H1 (cell line): Measurements from ENCODE around the gene TYW1B. TPM values are rescaled to one million over a fixed set of nuclear protein-coding genes. Genes with fewer than 3 reads are reported as not detected.

ENCODE experiments used
- CTCF ChIA-PET: fragments of 300-600 bp; sonication (Branson Sonifier 250); formaldehyde crosslinking; loops from one replicate; lab custom pipeline; 2021; ENCODE audit not compliant: partially characterized antibody; lab: Charles Lee
- POLR2A ChIA-PET: fragments of 300-600 bp; sonication (Branson Sonifier 250); formaldehyde crosslinking; loops from one replicate; lab custom pipeline; 2021; ENCODE audit warnings: inconsistent platforms; ENCODE audit not compliant: partially characterized antibody; lab: Charles Lee
- DNase-seq, 2 experiments: peaks; one replicate each; pipeline versions ENCODE4 v3.0.0 to v3.0.0-alpha.2; 2010 to 2022; ENCODE audit warnings: low spot score in 2 of 2, low read depth in 1 of 2, mixed read lengths in 1 of 2
- FAIRE-seq: peaks from 2 replicates; lab custom pipeline; 2011; peaks lifted over from hg19 to GRCh38; lab: Jason Lieb, UNC
- H2AFZ ChIP-seq: 2 replicates; pipeline ENCODE4 v1.8.1; 2012; ENCODE audit warnings: low read length, inconsistent platforms
- H2AK5ac ChIP-seq: 2 replicates; pipeline ENCODE4 v1.6.1; 2013; ENCODE audit warnings: low read depth, low read length
- H2BK120ac ChIP-seq: replicated peaks from 2 replicates; pipeline ENCODE3; 2013; ENCODE audit warnings: low read depth, low read length, inconsistent platforms
- H2BK12ac ChIP-seq: 2 replicates; pipeline ENCODE4 v1.6.1; 2013; ENCODE audit warnings: low read depth, low read length
- H2BK15ac ChIP-seq: 2 replicates; pipeline ENCODE4 v1.6.1; 2013; ENCODE audit warnings: low read length
- H2BK20ac ChIP-seq: 2 replicates; pipeline ENCODE4 v1.6.1; 2013; ENCODE audit warnings: low read length
- H2BK5ac ChIP-seq: 2 replicates; pipeline ENCODE4 v1.6.1; 2013; ENCODE audit warnings: low read depth, low read length
- H3K14ac ChIP-seq: 2 replicates; pipeline ENCODE4 v1.6.1; 2013; ENCODE audit warnings: inconsistent platforms; ENCODE audit not compliant: insufficient read length
- H3K18ac ChIP-seq: 2 replicates; pipeline ENCODE4 v1.6.1; 2013; ENCODE audit warnings: low read length; ENCODE audit errors: extremely low read depth
- H3K23ac ChIP-seq: 2 replicates; pipeline ENCODE4 v1.6.1; 2013; ENCODE audit warnings: inconsistent platforms; ENCODE audit not compliant: insufficient read length
- H3K23me2 ChIP-seq: 2 replicates; pipeline ENCODE4 v1.6.1; 2013; ENCODE audit warnings: low read depth, low read length
- H3K27ac ChIP-seq: 2 replicates; pipeline ENCODE4 v1.6.1; 2011; ENCODE audit warnings: low read depth, low read length, inconsistent platforms
- H3K27me3 ChIP-seq, 4 experiments: replicated peaks in 1 of 4; 1 replicate in 1 of 4; 2 replicates in 3 of 4; pipeline versions ENCODE4 v1.6.1 to v1.8.1; 2011 to 2013; ENCODE audit warnings: low read length in 3 of 4, mild to moderate bottlenecking in 3 of 4, inconsistent platforms in 2 of 4, mixed read lengths in 2 of 4, moderate library complexity in 1 of 4; ENCODE audit not compliant: control insufficient read depth in 3 of 4, insufficient read depth in 3 of 4; ENCODE audit errors: extremely low read depth in 1 of 4
- H3K36me3 ChIP-seq, 4 experiments: 2 replicates each; pipeline versions ENCODE4 v1.6.1 to v1.8.1; 2011 to 2013; ENCODE audit warnings: mild to moderate bottlenecking in 4 of 4, low read length in 3 of 4, moderate library complexity in 2 of 4, control low read depth in 1 of 4, inconsistent platforms in 1 of 4; ENCODE audit not compliant: insufficient read depth in 4 of 4, control insufficient read depth in 2 of 4
- H3K4ac ChIP-seq: replicated peaks from 2 replicates; pipeline ENCODE3; 2013; ENCODE audit warnings: low read length, low read depth, mixed read lengths, inconsistent platforms; ENCODE audit not compliant: insufficient read length
- H3K4me1 ChIP-seq, 4 experiments: replicated peaks in 1 of 4; 1 replicate in 1 of 4; 2 replicates in 3 of 4; pipeline versions ENCODE4 v1.6.1 to v1.8.1; 2011 to 2013; ENCODE audit warnings: low read length in 3 of 4, inconsistent platforms in 2 of 4, mixed read lengths in 1 of 4; ENCODE audit not compliant: insufficient read depth in 4 of 4, control insufficient read depth in 3 of 4
- H3K4me2 ChIP-seq, 2 experiments: 2 replicates each; pipeline versions ENCODE4 v1.6.1 to v1.8.1; 2011 to 2013; ENCODE audit warnings: low read depth in 2 of 2, low read length in 2 of 2, control low read depth in 1 of 2, inconsistent platforms in 1 of 2, mild to moderate bottlenecking in 1 of 2; ENCODE audit not compliant: insufficient read depth in 1 of 2
- H3K4me3 ChIP-seq, 4 experiments: fragments of 200-600, 300-600 bp in 1 of 4; sonication (generic), shearing (Covaris generic), sonication (Bioruptor Twin) in 1 of 4; 2 replicates each; pipeline versions ENCODE4 v1.5.1 to v1.8.1; 2011 to 2016; ENCODE audit warnings: low read length in 4 of 4, low read depth in 3 of 4, control low read depth in 2 of 4, inconsistent platforms in 2 of 4, mild to moderate bottlenecking in 2 of 4, mixed read lengths in 1 of 4, moderate library complexity in 1 of 4; ENCODE audit not compliant: insufficient read depth in 2 of 4; ENCODE audit errors: extremely low read depth in 1 of 4
- H3K56ac ChIP-seq: replicated peaks from 2 replicates; pipeline ENCODE3; 2013; ENCODE audit warnings: low read depth, mild to moderate bottlenecking, mixed read lengths, low read length, inconsistent platforms; ENCODE audit not compliant: insufficient read length
- H3K79me1 ChIP-seq: 2 replicates; pipeline ENCODE4 v1.6.1; 2013; ENCODE audit warnings: low read depth, low read length, control low read depth
- H3K79me2 ChIP-seq, 2 experiments: 2 replicates each; pipeline versions ENCODE4 v1.6.1 to v1.8.1; 2012 to 2013; ENCODE audit warnings: low read length in 2 of 2, mild to moderate bottlenecking in 2 of 2, inconsistent platforms in 1 of 2; ENCODE audit not compliant: insufficient read depth in 2 of 2, control insufficient read depth in 1 of 2
- H3K9ac ChIP-seq, 4 experiments: replicated peaks in 1 of 4; 1 replicate in 1 of 4; 2 replicates in 3 of 4; pipeline versions ENCODE4 v1.6.1 to v1.8.1; 2011 to 2013; ENCODE audit warnings: low read depth in 3 of 4, low read length in 3 of 4, control low read depth in 2 of 4, mild to moderate bottlenecking in 2 of 4, moderate library complexity in 2 of 4, inconsistent platforms in 1 of 4; ENCODE audit errors: extremely low read depth in 1 of 4
- H3K9me3 ChIP-seq, 2 experiments: 2 replicates each; pipeline versions ENCODE4 v1.6.1 to v1.8.1; 2012 to 2013; ENCODE audit warnings: mild to moderate bottlenecking in 2 of 2, moderate library complexity in 2 of 2, control low read depth in 1 of 2, inconsistent platforms in 1 of 2, low read depth in 1 of 2, low read length in 1 of 2, mixed read lengths in 1 of 2; ENCODE audit not compliant: insufficient read depth in 2 of 2
- H4K20me1 ChIP-seq, 2 experiments: replicated peaks in 1 of 2; 2 replicates each; pipeline versions ENCODE3 to v1.8.1; 2011 to 2013; ENCODE audit warnings: inconsistent platforms in 2 of 2, low read length in 2 of 2, mild to moderate bottlenecking in 1 of 2; ENCODE audit not compliant: insufficient read depth in 2 of 2, control insufficient read depth in 1 of 2
- H4K5ac ChIP-seq: 2 replicates; pipeline ENCODE4 v1.6.1; 2013; ENCODE audit warnings: low read length, low read depth, mixed read lengths, inconsistent platforms; ENCODE audit not compliant: insufficient read length
- H4K8ac ChIP-seq: 2 replicates; pipeline ENCODE4 v1.8.0; 2013; ENCODE audit warnings: mild to moderate bottlenecking, moderate library complexity, low read length, inconsistent platforms; ENCODE audit not compliant: insufficient read depth; ENCODE audit errors: extremely low read depth
- H4K91ac ChIP-seq: replicated peaks from 2 replicates; pipeline ENCODE3; 2013; ENCODE audit warnings: low read length, mixed read lengths, inconsistent platforms; ENCODE audit not compliant: insufficient read length
- BCL11A ChIP-seq, 2 experiments: IDR thresholded peaks; one replicate each; pipeline ENCODE4 v1.6.1; 2011; ENCODE audit warnings: low read depth in 2 of 2, low read length in 2 of 2, mild to moderate bottlenecking in 2 of 2
- CHD2 ChIP-seq: IDR thresholded peaks from 2 replicates; pipeline ENCODE4 v1.6.1; 2012; ENCODE audit warnings: low read length, improper control_type of control experiment
- EP300 ChIP-seq, 2 experiments: IDR thresholded peaks; 1 replicate in 1 of 2; 2 replicates in 1 of 2; pipeline ENCODE4 v1.6.1; 2011 to 2012; ENCODE audit warnings: low read depth in 2 of 2, low read length in 2 of 2, mild to moderate bottlenecking in 2 of 2, borderline replicate concordance in 1 of 2, inconsistent platforms in 1 of 2, moderate library complexity in 1 of 2
- EZH2 ChIP-seq: fragments of 200-600 bp; sonication (generic); IDR thresholded peaks from 2 replicates; pipeline ENCODE4 v1.7.1; 2012; ENCODE audit warnings: low read depth, mild to moderate bottlenecking, moderate library complexity, low read length, inconsistent platforms; ENCODE audit not compliant: severe bottlenecking
- FOSL1 ChIP-seq: IDR thresholded peaks from 2 replicates; pipeline ENCODE4 v1.6.1; 2011; ENCODE audit warnings: mild to moderate bottlenecking, low read depth, low read length, moderate library complexity; ENCODE audit not compliant: insufficient read depth
- HDAC2 ChIP-seq, 2 experiments: fragments of 300-600 bp in 1 of 2; sonication (generic) in 1 of 2; IDR thresholded peaks; 2 replicates each; pipeline ENCODE4 v1.6.1; 2011 to 2012; ENCODE audit warnings: low read depth in 2 of 2, low read length in 2 of 2, mild to moderate bottlenecking in 2 of 2, moderate library complexity in 2 of 2, borderline replicate concordance in 1 of 2, inconsistent platforms in 1 of 2
- POU5F1 ChIP-seq: IDR thresholded peaks from 2 replicates; pipeline ENCODE4 v1.6.1; 2011; ENCODE audit warnings: low read depth, mild to moderate bottlenecking, low read length, moderate library complexity
- RBBP5 ChIP-seq: IDR thresholded peaks from 2 replicates; pipeline ENCODE4 v1.7.1; 2012; ENCODE audit warnings: low read depth, mild to moderate bottlenecking, inconsistent platforms, low read length, moderate library complexity, borderline replicate concordance
- RFX5 ChIP-seq: IDR thresholded peaks from 2 replicates; pipeline ENCODE4 v1.6.1; 2011; ENCODE audit warnings: low read depth, low read length, improper control_type of control experiment, borderline replicate concordance
- SIN3A ChIP-seq, 2 experiments: IDR thresholded peaks in 1 of 2; conservative IDR thresholded peaks in 1 of 2; 2 replicates each; pipeline ENCODE4 v1.6.1; 2011 to 2012; ENCODE audit warnings: low read length in 2 of 2, improper control_type of control experiment in 1 of 2, low read depth in 1 of 2, mild to moderate bottlenecking in 1 of 2
- SP1 ChIP-seq: IDR thresholded peaks from 2 replicates; pipeline ENCODE4 v1.6.1; 2011; ENCODE audit warnings: low read depth, low read length
- SP2 ChIP-seq: IDR thresholded peaks from 2 replicates; pipeline ENCODE4 v1.6.1; 2012; ENCODE audit warnings: mild to moderate bottlenecking, low read length, inconsistent platforms
- SUZ12 ChIP-seq: fragments of 200-600 bp; sonication (generic); IDR thresholded peaks from 2 replicates; pipeline ENCODE4 v1.6.1; 2012; ENCODE audit warnings: mild to moderate bottlenecking, inconsistent platforms, low read length, moderate library complexity, mixed read lengths
- TAF7 ChIP-seq: optimal IDR thresholded peaks from 2 replicates; pipeline ENCODE3; 2011; ENCODE audit warnings: low read depth, mild to moderate bottlenecking, inconsistent platforms, low read length, moderate library complexity, borderline replicate concordance
- WGBS, 2 experiments: shearing (Covaris generic) in 1 of 2; methylation state at CpG; one replicate each; pipeline versions ENCODE4 v1.1.6 to v1.1.7; 2013 to 2015; ENCODE audit warnings: low lambda C conversion rate in 2 of 2, mixed read lengths in 2 of 2, inconsistent platforms in 1 of 2, low coverage in 1 of 2, missing lambda C conversion rate in 1 of 2; ENCODE audit not compliant: insufficient replicate concordance in 2 of 2, insufficient coverage in 1 of 2, insufficient read length in 1 of 2; ENCODE audit errors: extremely low coverage in 1 of 2, missing lambda C conversion rate in 1 of 2; 5-methylcytosine and 5-hydroxymethylcytosine counted together
- polyA plus RNA-seq, 7 experiments: library from polyadenylated mRNA; depleted of rRNA in 3 of 7; stranded (reverse) in 5 of 7; unstranded in 2 of 7; fragments of >200 nt in 5 of 7; fragments of 200-250 nt in 2 of 7; gene quantifications; 1 replicate in 5 of 7; 2 replicates in 1 of 7; 4 replicates in 1 of 7; pipeline versions ENCODE4 v1.2.1 to v1.2.3, GENCODE V29; 2011 to 2013; ENCODE audit warnings: missing spikeins in 2 of 7, mixed read lengths in 2 of 7
- total RNA-seq: library from RNA; stranded (reverse); fragmentation: NEBNext Ultra II Directional; extraction: Animal tissue kit (Norgen Biotek cat#: 25700); gene quantifications from 2 replicates; pipeline ENCODE4 v1.2.1, GENCODE V29; 2021

Gene TYW1B
- total and polyA plus RNA-seq, 2 of the 8 experiments (the other 6 are each of a cell fraction or from before 2014, with no cell fraction given), result 6.8 to 12.6 TPM

DNA sequence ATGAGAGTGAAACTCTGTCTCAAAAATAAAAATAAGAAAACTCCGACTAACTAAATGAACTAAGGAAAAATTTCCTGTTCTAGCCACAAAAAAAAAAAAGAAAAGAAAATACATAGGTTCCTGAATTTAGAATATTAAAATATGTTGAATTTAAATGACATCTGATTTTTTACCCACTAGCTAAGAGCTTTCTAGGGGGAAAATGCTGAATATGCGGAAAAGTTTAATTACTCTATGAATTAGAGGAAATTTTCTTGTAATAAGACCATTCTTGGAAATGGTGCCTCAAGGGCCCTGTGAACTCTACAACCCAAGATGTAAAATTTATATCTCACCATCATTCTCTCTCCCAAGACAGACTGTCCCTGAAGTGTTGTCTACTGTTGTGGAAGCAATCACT is 250.9 kb downstream of the TYW1B start:
- Histone ChIP-seq H3K23me2 (no peaks in the 10 kb centered on the region), H3K4me3 (no peak overlapping the region), H4K8ac (no peak overlapping the region), H3K9ac (no peak overlapping the region), H3K4me1 (no peaks in the 10 kb centered on the region), H4K20me1 (no peaks in the 10 kb centered on the region), H3K4ac (no peak overlapping the region), H3K14ac (no peak overlapping the region), H3K23ac (no peak overlapping the region), H3K27me3 (no peaks in the 10 kb centered on the region), H3K4me2 (no peak overlapping the region), H3K36me3 (no peaks in the 10 kb centered on the region), H2BK20ac (no peak overlapping the region), H3K79me1 (no peaks in the 10 kb centered on the region), H3K27ac (no peak overlapping the region), H2AFZ (no peak overlapping the region), H4K5ac (no peak overlapping the region), H2BK12ac (no peak overlapping the region), H2AK5ac (no peak overlapping the region), H3K56ac (no peak overlapping the region), H3K18ac (no peak overlapping the region), H2BK15ac (no peak overlapping the region), H2BK120ac (no peak overlapping the region), H2BK5ac (no peak overlapping the region), H3K79me2 (no peaks in the 10 kb centered on the region), H4K91ac (no peak overlapping the region), H3K9me3 (no peaks in the 10 kb centered on the region)
- WGBS, 2 experiments, result 92% methylated on average over 2 of the region's 2 CpGs; no CpG with 5 or more reads in 1 of the 2 experiments
- CTCF ChIA-PET, result no interaction called here
- DNase-seq (no peak), FAIRE-seq (no peak)
- POLR2A ChIA-PET, result no interaction called here
- TF ChIP-seq SP1 (no peak), CHD2 (no peak), TAF7 (no peak), SP2 (no peak), POU5F1 (no peak), EP300 (IDR thresholded peaks at IDR 0.05; ENCODE audit: borderline replicate concordance in 1 of 2, low read depth in 2 of 2, low read length in 2 of 2) (no peak), RBBP5 (no peak), SIN3A (conservative IDR thresholded peaks at IDR 0.05 in 1 of 2, IDR thresholded peaks at IDR 0.05 in 1 of 2; ENCODE audit: low read depth in 1 of 2, low read length in 2 of 2) (no peak), SUZ12 (no peak), EZH2 (no peak), HDAC2 (IDR thresholded peaks at IDR 0.05; ENCODE audit: borderline replicate concordance in 1 of 2, low read depth in 2 of 2, low read length in 2 of 2) (no peak), FOSL1 (no peak), BCL11A (IDR thresholded peaks at IDR 0.05; ENCODE audit: low read depth in 2 of 2, low read length in 2 of 2) (no peak), RFX5 (no peak)
